HG02981 (cell line): Measurements from ENCODE around the gene CDO1.
"Not testable (repeated sequence)": the region's sequence is repeated elsewhere in the genome, so short reads cannot be mapped to it uniquely, and the experiment has no call there.

Source experiments
- ATAC-seq: cut with Tn5 transposase; IDR thresholded peaks from one replicate; pipeline ENCODE4 v1.9.1; 2021; ENCODE audit warnings: mild to moderate bottlenecking, moderate library complexity; ENCODE audit not compliant: unreplicated experiment

The CDO1 gene

GRCh38 chr5:115831163-115831768, 14.8 kb upstream of the CDO1 start:
- ATAC-seq = peak; percentile 73

GRCh38 chr5:115829913-115830312, 13.5 kb upstream of the CDO1 start:
- ATAC-seq = no peak

- no peak for ATAC-seq
Observed at GRCh38 chr5:115825948-115826347, 9.5 kb upstream of the CDO1 start.

GRCh38 chr5:115824983-115825382, 8.5 kb upstream of the CDO1 start:
- not testable (repeated sequence) for ATAC-seq

GRCh38 chr5:115820846-115821245, 4.4 kb upstream of the CDO1 start:
- ATAC-seq = no peak

GRCh38 chr5:115818821-115819220, 2.4 kb upstream of the CDO1 start:
- no peak for ATAC-seq

- no peak for ATAC-seq
Observed at GRCh38 chr5:115817386-115817785, 927 bp upstream of the CDO1 start.

- ATAC-seq = no peak
Observed at GRCh38 chr5:115815693-115816225, 700 bp downstream of the CDO1 start.

- no peak for ATAC-seq
Observed at GRCh38 chr5:115815006-115815692, 1.3 kb downstream of the CDO1 start.

GRCh38 chr5:115813719-115814118, 2.7 kb downstream of the CDO1 start:
- no peak for ATAC-seq

- ATAC-seq = no peak
Observed at GRCh38 chr5:115812372-115812771, 4.1 kb downstream of the CDO1 start.

- ATAC-seq = no peak
Observed at GRCh38 chr5:115811406-115811805, 5.1 kb downstream of the CDO1 start.

GRCh38 chr5:115810761-115811160, 5.7 kb downstream of the CDO1 start:
- ATAC-seq = no peak

- ATAC-seq = no peak
Observed at GRCh38 chr5:115809946-115810345, 6.5 kb downstream of the CDO1 start.

- not testable (repeated sequence) for ATAC-seq
Observed at GRCh38 chr5:115808066-115808465, 8.4 kb downstream of the CDO1 start.

- no peak for ATAC-seq
Observed at GRCh38 chr5:115807654-115808052, 8.8 kb downstream of the CDO1 start.

- ATAC-seq = no peak
Observed at GRCh38 chr5:115806986-115807653, 9.3 kb downstream of the CDO1 start.

- no peak for ATAC-seq
Observed at GRCh38 chr5:115801984-115802383, 14.5 kb downstream of the CDO1 start.

GRCh38 chr5:115801152-115801551, 15.3 kb downstream of the CDO1 start:
- no peak for ATAC-seq

GRCh38 chr5:115800108-115800507, 16.4 kb downstream of the CDO1 start:
- no peak for ATAC-seq

GRCh38 chr5:115798252-115798651, 18.2 kb downstream of the CDO1 start:
- ATAC-seq = no peak

- ATAC-seq = no peak
Observed at GRCh38 chr5:115796656-115797055, 19.8 kb downstream of the CDO1 start.
